GM18861 (cell line): ENCODE results near the gene FXYD6.

Experiments
- ATAC-seq: cut with Tn5 transposase; IDR thresholded peaks from one replicate; pipeline ENCODE4 v1.9.1; 2021; ENCODE audit not compliant: unreplicated experiment

FXYD6 gene

DNA sequence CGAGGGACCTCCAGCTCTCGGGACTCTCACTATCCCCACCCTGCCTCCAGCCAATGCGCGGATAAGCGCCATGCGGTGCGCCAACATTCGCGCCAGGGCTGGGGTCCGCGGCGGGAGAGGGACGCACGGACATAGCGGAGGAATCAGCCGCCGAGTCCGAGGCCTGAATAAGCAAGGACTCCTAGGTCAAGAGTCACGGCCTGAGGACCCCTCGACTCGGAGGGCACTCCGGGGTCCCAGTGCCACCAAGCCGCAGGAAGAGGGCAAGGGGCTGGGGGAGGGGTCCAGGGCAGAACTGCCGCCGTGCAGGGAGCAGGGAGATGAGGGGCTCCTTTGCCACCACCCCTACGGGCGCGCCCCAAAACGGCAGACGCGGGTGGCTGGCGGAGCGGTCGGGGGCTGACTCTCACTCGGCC is 80.0 kb downstream of the FXYD6 start:
- ATAC-seq = no peak

DNA sequence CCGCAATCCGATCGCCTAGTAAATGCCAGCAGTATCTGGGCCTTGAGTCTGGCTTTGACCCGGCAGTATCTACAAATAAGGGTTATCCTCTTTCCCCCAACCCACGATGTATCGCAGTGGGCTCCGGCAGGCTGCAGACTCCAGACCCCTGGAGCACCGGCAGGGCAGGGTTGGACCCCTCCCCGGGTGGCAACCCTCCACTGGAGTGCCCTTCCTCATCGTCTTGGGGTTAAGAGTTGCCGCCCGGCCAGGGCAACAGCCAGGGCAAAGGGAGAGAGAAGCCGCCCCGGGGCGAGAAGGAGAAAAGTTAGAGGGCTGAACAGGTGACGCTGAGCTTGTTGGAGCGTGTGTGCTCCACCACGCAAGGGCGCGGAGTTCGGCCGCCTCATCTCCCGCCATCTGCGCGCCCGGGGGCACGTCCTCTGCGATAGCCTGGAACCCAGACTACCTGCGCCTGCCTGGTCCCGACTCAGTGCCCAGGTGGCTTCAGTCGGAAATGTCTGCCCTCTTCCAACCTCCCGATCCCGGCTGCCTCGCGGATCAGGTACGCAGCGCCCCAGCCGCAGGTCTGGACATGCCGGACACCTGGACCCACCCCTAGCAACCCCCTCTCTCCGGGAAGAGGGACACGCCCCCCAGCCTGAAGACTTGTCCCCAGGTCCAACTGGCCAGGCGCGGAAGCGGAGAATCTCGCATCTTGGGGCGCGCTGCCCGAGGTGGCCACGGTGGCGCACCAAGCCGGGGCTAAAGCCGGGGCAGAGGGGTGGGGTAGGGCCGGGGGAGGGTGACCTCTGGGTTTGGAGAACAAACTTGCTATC is 80.6 kb downstream of the FXYD6 start:
- no peak for ATAC-seq

DNA sequence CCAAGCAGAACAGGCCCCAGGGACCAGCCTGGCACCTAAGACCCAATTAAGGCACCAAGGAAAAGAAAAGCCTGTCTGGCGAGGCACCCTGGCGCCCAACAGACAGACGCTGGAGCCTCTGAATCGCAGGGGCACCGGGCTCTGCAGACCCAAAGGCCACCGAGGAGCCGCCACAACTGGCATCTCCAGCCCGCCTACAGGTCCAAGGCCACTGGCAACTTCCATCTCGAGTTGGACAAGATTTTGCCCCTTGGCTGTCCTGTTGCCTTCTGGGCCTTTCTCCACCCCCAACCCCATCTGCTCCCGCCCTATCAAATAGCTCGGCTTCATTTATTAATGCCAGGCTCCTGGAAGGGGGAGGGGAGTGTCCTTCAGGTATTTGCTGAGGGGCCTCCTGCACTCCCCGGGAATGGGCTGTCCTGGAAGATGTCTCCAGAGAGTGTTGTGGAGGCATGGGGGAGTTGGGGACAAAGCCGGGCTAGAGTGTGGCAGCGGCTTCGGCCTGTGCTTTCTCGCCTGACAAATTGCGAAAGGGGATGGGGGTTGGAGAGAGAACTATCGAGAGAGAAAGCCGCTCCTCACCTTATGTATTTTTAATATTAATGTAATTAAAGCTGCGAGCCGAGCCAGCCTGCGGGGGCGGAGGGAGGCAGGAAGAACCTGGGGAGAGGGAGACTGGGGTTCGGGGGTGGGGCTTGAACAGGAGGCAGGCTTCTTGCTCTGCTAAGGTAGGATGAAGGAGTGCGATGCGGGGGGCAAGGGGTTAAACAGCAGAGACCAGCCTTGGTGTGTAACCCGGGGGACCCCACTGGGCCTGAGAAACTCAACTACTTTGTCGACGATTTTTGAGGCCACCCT is 81.5 kb downstream of the FXYD6 start:
- no peak for ATAC-seq

DNA sequence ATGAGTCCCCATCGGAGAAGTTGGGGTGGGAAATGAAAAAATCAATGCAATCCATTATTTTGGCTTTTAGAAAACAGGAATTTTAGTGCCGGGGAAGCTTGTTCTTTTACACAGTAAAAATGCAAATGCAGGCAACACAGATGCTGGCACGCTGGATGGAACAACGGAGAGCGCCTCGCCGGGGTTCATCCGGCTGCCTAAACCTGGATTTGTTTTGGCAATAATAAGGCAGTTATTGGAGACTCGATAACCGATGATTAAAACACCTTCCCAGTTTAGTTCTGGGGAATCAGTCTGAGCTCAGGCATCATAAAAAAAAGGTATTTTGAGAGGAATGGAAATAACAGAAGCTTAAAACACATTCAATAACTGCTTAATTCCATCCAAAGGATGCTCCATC is 82.3 kb downstream of the FXYD6 start:
- ATAC-seq = no peak

DNA sequence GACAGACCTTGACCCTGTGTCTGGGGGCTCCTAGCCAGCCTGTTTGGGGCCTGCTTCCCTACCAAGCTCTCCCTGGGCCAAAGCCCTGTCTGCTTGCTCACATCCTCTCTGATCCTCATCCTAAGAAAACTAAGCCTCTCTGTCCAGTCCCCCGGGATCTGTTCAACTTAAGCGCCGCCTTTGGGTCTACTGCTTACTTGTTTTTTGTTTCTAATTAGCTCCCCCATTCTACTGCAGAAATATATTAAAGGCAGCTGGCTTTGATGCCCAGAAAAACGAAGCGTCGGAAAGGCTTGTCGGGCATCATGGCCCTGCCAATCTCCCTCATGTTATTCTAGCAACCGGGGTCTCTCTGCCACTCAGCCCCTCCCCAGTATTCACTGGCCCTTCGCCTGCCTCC is 82.9 kb downstream of the FXYD6 start:
- no peak for ATAC-seq

DNA sequence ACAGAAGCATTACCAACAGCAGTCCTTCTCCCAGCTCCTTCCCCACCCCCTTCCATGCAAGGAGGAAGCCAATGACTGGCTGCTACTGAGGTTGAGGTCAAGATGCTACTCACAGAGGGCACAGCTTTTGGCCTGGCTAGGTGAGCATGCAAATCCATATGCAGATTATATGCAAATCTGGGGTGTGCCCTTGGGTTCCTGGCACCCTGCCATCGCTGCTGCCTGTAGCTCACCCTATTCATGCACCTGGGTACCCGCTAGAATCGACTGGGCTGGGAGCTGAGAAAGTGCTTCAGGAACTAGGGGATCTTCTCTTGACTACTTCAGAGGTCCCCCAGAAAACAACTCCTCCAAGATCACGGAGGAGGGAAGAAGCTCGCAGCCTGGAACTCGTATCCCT is 83.5 kb downstream of the FXYD6 start:
- ATAC-seq = no peak

DNA sequence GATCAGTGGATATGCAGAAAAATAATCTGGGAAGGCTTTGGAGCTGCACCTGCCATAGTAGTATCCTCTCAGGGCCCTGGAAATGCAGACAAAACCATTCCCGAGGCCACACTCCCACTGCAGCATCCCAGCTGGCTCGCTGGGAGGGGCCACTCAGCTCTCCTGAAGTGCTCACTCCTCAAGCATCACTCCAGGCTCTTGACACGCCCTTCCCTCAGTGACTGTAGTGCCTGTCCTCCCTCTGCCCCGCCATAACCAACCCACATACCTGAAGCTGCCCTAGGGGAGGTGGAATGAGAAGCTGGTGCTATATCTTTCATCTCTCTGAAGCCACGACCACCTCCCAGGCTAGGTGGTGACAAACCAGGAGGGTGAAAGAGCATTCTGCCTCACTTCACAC is 84.2 kb downstream of the FXYD6 start:
- ATAC-seq = no peak

DNA sequence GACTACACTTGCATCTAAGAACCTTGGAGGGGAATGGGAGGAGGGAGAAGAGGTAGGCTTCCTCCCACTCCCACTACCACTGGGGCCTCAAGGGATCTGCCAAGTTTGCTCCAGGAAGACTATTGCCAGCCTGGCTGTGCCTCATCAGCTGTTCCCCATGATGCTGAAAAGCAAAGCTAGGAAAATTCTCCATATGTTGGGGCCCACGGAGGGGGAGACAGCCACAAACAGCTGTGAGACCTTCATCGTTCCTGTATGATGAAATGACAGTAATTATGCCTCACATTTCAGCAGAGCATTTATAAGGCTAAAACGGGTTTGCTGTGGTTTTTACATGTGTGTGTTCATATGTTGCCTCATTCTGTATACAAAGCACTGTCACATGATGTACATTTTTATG is 86.2 kb downstream of the FXYD6 start:
- no peak for ATAC-seq

DNA sequence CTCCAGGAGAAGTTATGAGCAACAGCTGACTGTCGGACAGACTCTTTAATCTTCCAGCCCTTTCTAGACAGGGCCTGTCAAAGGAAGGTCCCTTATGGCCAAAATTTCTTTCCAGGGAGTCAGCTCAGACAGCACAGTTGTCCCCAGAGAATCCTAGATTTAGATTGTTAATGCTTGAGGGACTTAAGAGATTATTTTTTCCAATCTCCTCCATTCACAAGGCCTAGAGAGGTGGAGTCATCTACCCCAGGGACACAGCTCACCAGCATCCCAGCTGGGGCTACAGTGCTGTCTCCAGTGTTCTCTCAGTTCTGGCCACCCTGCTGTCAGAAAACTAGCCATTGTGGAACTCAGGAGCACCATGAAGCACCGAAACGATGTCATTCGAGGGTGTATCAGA is 87.2 kb downstream of the FXYD6 start:
- no peak for ATAC-seq
